Measurements from ENCODE around the gene AP2A2. TPM values are rescaled to one million over a fixed set of nuclear protein-coding genes. Genes with fewer than 3 reads are reported as not detected.

AP2A2 gene
- polyA plus RNA-seq, 4 donors, result 30.5 to 67.3 (median 45.0) TPM

DNA sequence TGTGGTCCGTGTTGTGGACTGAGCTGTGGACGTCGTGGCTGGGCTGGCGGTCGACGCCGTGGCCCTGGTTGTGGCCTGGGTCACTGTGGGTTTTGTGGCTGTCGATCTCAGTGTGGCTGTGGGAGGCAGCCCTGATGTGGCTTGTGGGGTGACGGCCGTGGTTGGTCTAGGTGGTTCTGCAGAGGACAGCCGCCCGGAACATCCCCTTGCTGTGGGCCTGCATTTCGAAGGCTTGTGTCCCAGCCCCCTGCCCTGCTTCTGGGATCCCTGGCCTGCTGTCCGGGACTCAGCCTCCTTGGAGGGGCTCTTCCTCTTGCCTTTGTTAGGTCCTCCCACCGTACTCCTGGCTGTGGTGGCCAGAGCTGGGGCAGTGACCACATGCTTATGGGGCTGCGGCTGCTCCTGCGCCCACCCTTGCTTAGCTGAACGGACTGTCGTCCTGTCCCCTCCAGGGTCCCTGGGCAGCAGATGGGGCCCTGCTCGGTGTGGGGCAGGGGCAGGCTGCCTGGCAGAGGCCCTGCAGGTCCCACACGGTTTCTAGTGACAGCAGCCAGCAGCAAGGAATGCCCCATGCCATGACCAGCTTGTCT, 93.7 kb downstream of the AP2A2 start:
- Histone ChIP-seq H3K9me3 (ENCODE audit: control insufficient read depth in 2 of 2, insufficient read depth in 1 of 2, low read depth in 1 of 2, low read length in 1 of 2) (peaks cover 0 to 3% of the 10 kb centered on the region in 2 donors), H3K27ac (ENCODE audit: low read depth in 1 of 3, low read length in 2 of 3) (no peak overlapping the region), H3K4me3 (ENCODE audit: low read depth in 1 of 3, low read length in 3 of 3) (no peak overlapping the region), H3K4me1 (ENCODE audit: control insufficient read depth in 3 of 3, insufficient read depth in 2 of 3, low read depth in 1 of 3, low read length in 2 of 3) (no peaks in the 10 kb centered on the region), H3K27me3 (ENCODE audit: control insufficient read depth in 3 of 3, insufficient read depth in 3 of 3, low read length in 3 of 3) (no peaks in the 10 kb centered on the region), H3K36me3 (ENCODE audit: control insufficient read depth in 3 of 3, insufficient read depth in 2 of 3, low read depth in 1 of 3, low read length in 3 of 3) (peaks cover 0 to 17% (median 0%) of the 10 kb centered on the region in 3 donors)
- no peak for FAIRE-seq
- DNase-seq, result no peak
- 75 to 86% (median 83%) methylated on average over 18 to 21 of the region's 21 CpGs for WGBS, 3 donors

DNA sequence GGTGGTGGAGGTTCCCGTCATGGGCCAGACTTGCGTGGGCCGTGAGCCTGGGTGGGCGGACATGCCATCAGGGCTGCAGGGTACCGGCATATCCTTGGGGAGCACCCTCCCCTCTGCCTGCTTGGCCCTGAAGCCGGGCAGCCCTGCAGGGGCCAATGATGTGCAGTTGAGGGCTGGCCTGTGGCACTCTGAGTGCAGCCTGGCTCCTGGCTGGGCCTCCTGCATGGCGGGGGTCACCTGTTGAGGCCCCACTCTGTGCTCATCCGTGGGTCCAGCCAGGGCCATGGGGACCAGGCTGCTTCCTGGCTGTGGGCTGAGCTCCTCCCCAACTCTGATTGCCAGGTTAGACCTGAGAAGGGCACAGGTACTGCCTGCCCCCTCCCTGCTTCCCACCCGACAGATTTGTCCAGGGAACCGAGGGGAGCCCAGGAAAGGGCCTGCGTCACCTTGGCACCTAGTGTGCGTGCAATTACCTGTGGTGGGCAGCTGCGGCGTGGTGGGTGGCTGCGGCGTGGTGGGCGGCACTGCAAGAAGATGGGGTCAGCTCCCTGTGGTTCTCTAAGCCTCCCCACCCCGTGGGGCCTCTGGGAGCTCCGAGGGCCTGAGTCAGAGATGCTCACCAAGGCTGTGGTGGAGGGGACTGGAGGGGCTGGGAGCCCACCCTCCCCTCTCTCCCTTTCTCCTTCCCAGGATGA, 94.7 kb downstream of the AP2A2 start:
- no peak for FAIRE-seq
- H3K4me3 ChIP-seq (ENCODE audit: low read depth in 1 of 3, low read length in 3 of 3), result no peak overlapping the region
- no peak for DNase-seq
- H3K36me3 ChIP-seq (ENCODE audit: control insufficient read depth in 3 of 3, insufficient read depth in 2 of 3, low read depth in 1 of 3, low read length in 3 of 3), result peaks cover 0 to 12% (median 0%) of the 10 kb centered on the region in 3 donors
- H3K27me3 ChIP-seq (ENCODE audit: control insufficient read depth in 3 of 3, insufficient read depth in 3 of 3, low read length in 3 of 3), result no peaks in the 10 kb centered on the region
- peaks cover 0 to 3% of the 10 kb centered on the region in 2 donors for H3K9me3 ChIP-seq (ENCODE audit: control insufficient read depth in 2 of 2, insufficient read depth in 1 of 2, low read depth in 1 of 2, low read length in 1 of 2)
- no peaks in the 10 kb centered on the region for H3K4me1 ChIP-seq (ENCODE audit: control insufficient read depth in 3 of 3, insufficient read depth in 2 of 3, low read depth in 1 of 3, low read length in 2 of 3)
- H3K27ac ChIP-seq (ENCODE audit: low read depth in 1 of 3, low read length in 2 of 3), result no peak overlapping the region
- WGBS, 3 donors, result 90 to 92% (median 90%) methylated on average over 18 to 19 of the region's 19 CpGs

DNA sequence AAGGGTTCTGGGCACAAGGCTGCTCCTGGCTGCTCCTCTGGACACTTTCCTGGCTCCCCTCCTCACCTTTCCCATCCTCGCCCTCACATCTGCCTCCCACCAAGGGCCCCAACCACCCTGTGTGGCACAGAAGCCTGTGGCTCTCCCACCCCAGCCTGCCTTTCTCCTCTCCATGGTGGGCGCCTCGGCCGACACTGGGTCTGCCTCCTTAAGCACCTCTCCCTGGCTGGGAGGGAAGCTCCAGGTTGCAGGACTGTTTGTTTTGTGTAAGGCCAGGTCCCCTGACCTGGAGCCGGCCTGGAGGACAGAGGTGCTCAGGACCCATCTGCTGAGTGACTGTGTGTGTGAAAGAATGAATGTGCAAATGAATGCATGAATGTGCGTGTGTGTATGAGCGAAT, 96.7 kb downstream of the AP2A2 start:
- WGBS, 3 donors, result 90 to 94% (median 93%) methylated on average over 7 of the region's 7 CpGs
- DNase-seq (no peak), FAIRE-seq (no peak)
- H3K27ac ChIP-seq (ENCODE audit: low read depth in 1 of 3, low read length in 2 of 3), result no peak overlapping the region
- H3K4me3 ChIP-seq (ENCODE audit: low read depth in 1 of 3, low read length in 3 of 3), result no peak overlapping the region
- no peaks in the 10 kb centered on the region for H3K27me3 ChIP-seq (ENCODE audit: control insufficient read depth in 3 of 3, insufficient read depth in 3 of 3, low read length in 3 of 3)
- H3K9me3 ChIP-seq (ENCODE audit: control insufficient read depth in 2 of 2, insufficient read depth in 1 of 2, low read depth in 1 of 2, low read length in 1 of 2), result no peaks in the 10 kb centered on the region
- H3K4me1 ChIP-seq (ENCODE audit: control insufficient read depth in 3 of 3, insufficient read depth in 2 of 3, low read depth in 1 of 3, low read length in 2 of 3), result no peaks in the 10 kb centered on the region
- H3K36me3 ChIP-seq (ENCODE audit: control insufficient read depth in 3 of 3, insufficient read depth in 2 of 3, low read depth in 1 of 3, low read length in 3 of 3), result peaks cover 0 to 9% (median 0%) of the 10 kb centered on the region in 3 donors

GRCh38 chr11:1022908-1023810, 97.5 kb downstream of the AP2A2 start:
- Histone ChIP-seq H3K4me3 (ENCODE audit: low read depth in 1 of 3, low read length in 3 of 3) (no peak overlapping the region), H3K27ac (ENCODE audit: low read depth in 1 of 3, low read length in 2 of 3) (no peak overlapping the region), H3K9me3 (ENCODE audit: control insufficient read depth in 2 of 2, insufficient read depth in 1 of 2, low read depth in 1 of 2, low read length in 1 of 2) (no peaks in the 10 kb centered on the region), H3K4me1 (ENCODE audit: control insufficient read depth in 3 of 3, insufficient read depth in 2 of 3, low read depth in 1 of 3, low read length in 2 of 3) (no peaks in the 10 kb centered on the region), H3K36me3 (ENCODE audit: control insufficient read depth in 3 of 3, insufficient read depth in 2 of 3, low read depth in 1 of 3, low read length in 3 of 3) (peaks cover 0 to 9% (median 0%) of the 10 kb centered on the region in 3 donors), H3K27me3 (ENCODE audit: control insufficient read depth in 3 of 3, insufficient read depth in 3 of 3, low read length in 3 of 3) (no peaks in the 10 kb centered on the region)
- 92 to 94% (median 93%) methylated on average over 27 to 28 of the region's 28 CpGs for WGBS, 3 donors
- no peak for FAIRE-seq
- no peak for DNase-seq

GRCh38 chr11:1023811-1024596, 98.3 kb downstream of the AP2A2 start:
- Histone ChIP-seq H3K9me3 (ENCODE audit: control insufficient read depth in 2 of 2, insufficient read depth in 1 of 2, low read depth in 1 of 2, low read length in 1 of 2) (no peaks in the 10 kb centered on the region), H3K4me3 (ENCODE audit: low read depth in 1 of 3, low read length in 3 of 3) (no peak overlapping the region), H3K27me3 (ENCODE audit: control insufficient read depth in 3 of 3, insufficient read depth in 3 of 3, low read length in 3 of 3) (no peaks in the 10 kb centered on the region), H3K27ac (ENCODE audit: low read depth in 1 of 3, low read length in 2 of 3) (no peak overlapping the region), H3K36me3 (ENCODE audit: control insufficient read depth in 3 of 3, insufficient read depth in 2 of 3, low read depth in 1 of 3, low read length in 3 of 3) (peaks cover 0 to 9% (median 0%) of the 10 kb centered on the region in 3 donors), H3K4me1 (ENCODE audit: control insufficient read depth in 3 of 3, insufficient read depth in 2 of 3, low read depth in 1 of 3, low read length in 2 of 3) (no peaks in the 10 kb centered on the region)
- no peak for FAIRE-seq
- 91 to 94% (median 93%) methylated on average over 48 to 50 of the region's 50 CpGs for WGBS, 3 donors
- DNase-seq, result no peak

GRCh38 chr11:1024597-1025409, 99.1 kb downstream of the AP2A2 start:
- Histone ChIP-seq H3K27ac (ENCODE audit: low read depth in 1 of 3, low read length in 2 of 3) (no peak overlapping the region), H3K4me1 (ENCODE audit: control insufficient read depth in 3 of 3, insufficient read depth in 2 of 3, low read depth in 1 of 3, low read length in 2 of 3) (no peaks in the 10 kb centered on the region), H3K9me3 (ENCODE audit: control insufficient read depth in 2 of 2, insufficient read depth in 1 of 2, low read depth in 1 of 2, low read length in 1 of 2) (no peaks in the 10 kb centered on the region), H3K4me3 (ENCODE audit: low read depth in 1 of 3, low read length in 3 of 3) (no peak overlapping the region), H3K27me3 (ENCODE audit: control insufficient read depth in 3 of 3, insufficient read depth in 3 of 3, low read length in 3 of 3) (no peaks in the 10 kb centered on the region), H3K36me3 (ENCODE audit: control insufficient read depth in 3 of 3, insufficient read depth in 2 of 3, low read depth in 1 of 3, low read length in 3 of 3) (peaks cover 0 to 9% (median 0%) of the 10 kb centered on the region in 3 donors)
- WGBS, 3 donors, result 74 to 88% (median 79%) methylated on average over 43 to 48 of the region's 48 CpGs
- DNase-seq (no peak), FAIRE-seq (no peak)

- Histone ChIP-seq H3K4me1 (ENCODE audit: control insufficient read depth in 3 of 3, insufficient read depth in 2 of 3, low read depth in 1 of 3, low read length in 2 of 3) (no peaks in the 10 kb centered on the region), H3K4me3 (ENCODE audit: low read depth in 1 of 3, low read length in 3 of 3) (no peak overlapping the region), H3K36me3 (ENCODE audit: control insufficient read depth in 3 of 3, insufficient read depth in 2 of 3, low read depth in 1 of 3, low read length in 3 of 3) (peaks cover 0 to 9% (median 0%) of the 10 kb centered on the region in 3 donors), H3K27ac (ENCODE audit: low read depth in 1 of 3, low read length in 2 of 3) (no peak overlapping the region), H3K27me3 (ENCODE audit: control insufficient read depth in 3 of 3, insufficient read depth in 3 of 3, low read length in 3 of 3) (no peaks in the 10 kb centered on the region), H3K9me3 (ENCODE audit: control insufficient read depth in 2 of 2, insufficient read depth in 1 of 2, low read depth in 1 of 2, low read length in 1 of 2) (no peaks in the 10 kb centered on the region)
- no peak for DNase-seq
- WGBS, 3 donors, result 60 to 77% (median 67%) methylated on average over 34 to 35 of the region's 35 CpGs
- no peak for FAIRE-seq
Measured at GRCh38 chr11:1025410-1026162, 99.9 kb downstream of the AP2A2 start.

Measured in small intestine (tissue), 7 donors.